Measurements from ENCODE around the gene PLA2G15.
A peak's percentile ranks its signal among the peaks of the same experiment; 100 is the strongest.

PLA2G15 gene

GRCh38 chr16:68252383-68252782 lies 7.2 kb downstream of the PLA2G15 start:
- no peak for DNase-seq (ENCODE audit: low read depth in 2 of 2)

GRCh38 chr16:68253721-68254120 lies 8.5 kb downstream of the PLA2G15 start:
- DNase-seq (ENCODE audit: low read depth in 2 of 2): no peak

- DNase-seq (ENCODE audit: low read depth in 2 of 2): no peak
These were observed 10.5 kb downstream of the PLA2G15 start for GRCh38 chr16:68255712-68256111.

GRCh38 chr16:68257251-68257905 lies 12.2 kb downstream of the PLA2G15 start:
- DNase-seq (ENCODE audit: low read depth in 2 of 2): no peak

- DNase-seq (ENCODE audit: low read depth in 2 of 2): no peak
These were observed 13.0 kb downstream of the PLA2G15 start for GRCh38 chr16:68257906-68258800.

GRCh38 chr16:68259007-68259825 lies 14.0 kb downstream of the PLA2G15 start:
- no peak for DNase-seq (ENCODE audit: low read depth in 2 of 2)

- no peak for DNase-seq (ENCODE audit: low read depth in 2 of 2)
These were observed 18.5 kb downstream of the PLA2G15 start for GRCh38 chr16:68263559-68264127.

GRCh38 chr16:68264128-68265077 lies 19.2 kb downstream of the PLA2G15 start, which contains the start of gene SLC7A6:
SLC7A6 (plus strand) TSS chr16:68264526; CDS start chr16:68274727, 10,201 bp downstream.
- DNase-seq (ENCODE audit: low read depth in 2 of 2): peak; percentile 78 to 83

GRCh38 chr16:68265078-68265920 lies 20.1 kb downstream of the PLA2G15 start:
- DNase-seq (ENCODE audit: low read depth in 2 of 2): peak in 1 of 2 donors; percentile 40

GRCh38 chr16:68267612-68268405 lies 22.6 kb downstream of the PLA2G15 start:
- DNase-seq (ENCODE audit: low read depth in 2 of 2): no peak

- no peak for DNase-seq (ENCODE audit: low read depth in 2 of 2)
These were observed 24.6 kb downstream of the PLA2G15 start for GRCh38 chr16:68269793-68270192.

- DNase-seq (ENCODE audit: low read depth in 2 of 2): no peak
These were observed 25.2 kb downstream of the PLA2G15 start for GRCh38 chr16:68270353-68270752.

GRCh38 chr16:68272507-68273209 lies 27.5 kb downstream of the PLA2G15 start:
- no peak for DNase-seq (ENCODE audit: low read depth in 2 of 2)

- no peak for DNase-seq (ENCODE audit: low read depth in 2 of 2)
These were observed 28.3 kb downstream of the PLA2G15 start for GRCh38 chr16:68273459-68273858.

- DNase-seq (ENCODE audit: low read depth in 2 of 2): no peak
These were observed 28.7 kb downstream of the PLA2G15 start for GRCh38 chr16:68273896-68274295.

GRCh38 chr16:68274441-68274840 lies 29.3 kb downstream of the PLA2G15 start:
- no peak for DNase-seq (ENCODE audit: low read depth in 2 of 2)

- no peak for DNase-seq (ENCODE audit: low read depth in 2 of 2)
These were observed 30.5 kb downstream of the PLA2G15 start for GRCh38 chr16:68275611-68276191.

- no peak for DNase-seq (ENCODE audit: low read depth in 2 of 2)
These were observed 31.1 kb downstream of the PLA2G15 start for GRCh38 chr16:68276223-68276622.

Measured in activated CD4-positive, alpha-beta T cell treated with anti-CD3 and anti-CD28 coated beads for 24 hours (primary cell).